ENCODE measurements around the gene DPEP3.

- TF ChIP-seq POLR2A (IDR thresholded peaks at IDR 0.05), result no peak
- TF ChIP-seq CTCF (IDR thresholded peaks at IDR 0.05), result no peak
These were observed 9.2 kb upstream of the DPEP3 start for GRCh38 chr16:67989322-67990017.

All from thyroid gland (tissue), 4 donors.